HG02588 (cell line): Measurements from ENCODE around the gene TAS2R38.
"Not testable (repeated sequence)": the region's sequence is repeated elsewhere in the genome, so short reads cannot be mapped to it uniquely, and the experiment has no call there.

Source experiments
- ATAC-seq: cut with Tn5 transposase; IDR thresholded peaks from one replicate; pipeline ENCODE4 v1.9.1; 2021; ENCODE audit warnings: mild to moderate bottlenecking, moderate library complexity; ENCODE audit not compliant: unreplicated experiment

The TAS2R38 gene

DNA sequence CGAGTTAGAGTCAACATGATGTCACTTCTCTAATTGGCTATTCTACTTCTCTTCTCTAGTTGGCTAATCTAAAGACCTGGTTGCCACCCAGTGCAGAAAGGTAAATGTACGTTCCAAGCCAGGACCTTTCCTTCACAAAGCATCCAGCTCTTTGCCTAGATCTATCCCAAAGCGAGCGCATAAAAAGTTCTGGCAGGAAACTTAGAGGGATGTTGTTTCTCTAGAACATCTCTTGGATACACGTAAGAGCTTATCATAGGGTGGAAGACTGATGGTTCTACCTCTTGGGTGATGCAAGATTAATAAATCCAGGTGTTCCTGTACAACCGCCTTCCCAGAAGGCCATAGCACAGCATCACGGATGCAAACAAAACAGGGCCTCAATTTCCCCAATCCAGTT is at the start of gene TAS2R38:
Gene TAS2R38 (minus strand): TSS at position 101 of the 400 bp plus-strand sequence. CDS start 84 bp downstream, at position 17.
- ATAC-seq = no peak

DNA sequence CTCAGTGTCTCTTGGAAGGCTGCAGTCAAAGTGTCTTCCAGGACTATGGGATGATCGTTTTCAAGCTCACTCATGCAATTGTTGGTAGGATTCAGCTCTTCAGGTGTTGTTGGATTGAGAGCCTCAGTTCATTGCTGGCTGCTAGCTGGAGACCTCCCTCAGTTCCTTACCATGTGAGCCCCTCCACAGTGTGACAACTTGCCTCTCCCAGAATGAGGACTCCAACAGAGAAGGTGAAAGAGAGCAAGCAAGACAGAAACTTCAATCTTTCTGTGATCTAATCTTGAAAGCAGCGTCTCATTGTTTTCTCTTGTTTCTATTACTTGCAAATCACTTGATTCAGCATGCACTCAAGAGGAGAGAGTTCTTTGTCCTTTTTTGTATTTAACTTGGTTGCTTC is 44.6 kb upstream of the TAS2R38 start:
- ATAC-seq = no peak

DNA sequence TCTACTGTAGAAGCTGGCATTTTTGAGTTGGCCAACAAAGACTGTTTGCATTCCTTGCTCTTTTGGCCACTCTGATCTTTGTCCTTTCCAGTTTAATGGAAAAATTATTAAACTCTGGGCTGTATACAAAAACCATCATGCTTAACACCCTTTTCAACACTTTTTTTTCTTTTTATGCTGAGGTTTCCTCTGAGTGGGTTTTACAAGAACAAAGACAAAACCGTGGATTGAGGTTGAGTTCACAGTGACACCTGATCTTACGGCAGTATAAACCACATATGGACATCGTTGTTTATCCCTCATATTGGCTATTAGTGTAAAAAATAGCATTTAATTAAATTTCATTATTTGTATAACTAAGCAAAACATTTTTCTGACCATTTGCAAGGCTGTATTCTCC is 43.9 kb upstream of the TAS2R38 start:
- no peak for ATAC-seq

DNA sequence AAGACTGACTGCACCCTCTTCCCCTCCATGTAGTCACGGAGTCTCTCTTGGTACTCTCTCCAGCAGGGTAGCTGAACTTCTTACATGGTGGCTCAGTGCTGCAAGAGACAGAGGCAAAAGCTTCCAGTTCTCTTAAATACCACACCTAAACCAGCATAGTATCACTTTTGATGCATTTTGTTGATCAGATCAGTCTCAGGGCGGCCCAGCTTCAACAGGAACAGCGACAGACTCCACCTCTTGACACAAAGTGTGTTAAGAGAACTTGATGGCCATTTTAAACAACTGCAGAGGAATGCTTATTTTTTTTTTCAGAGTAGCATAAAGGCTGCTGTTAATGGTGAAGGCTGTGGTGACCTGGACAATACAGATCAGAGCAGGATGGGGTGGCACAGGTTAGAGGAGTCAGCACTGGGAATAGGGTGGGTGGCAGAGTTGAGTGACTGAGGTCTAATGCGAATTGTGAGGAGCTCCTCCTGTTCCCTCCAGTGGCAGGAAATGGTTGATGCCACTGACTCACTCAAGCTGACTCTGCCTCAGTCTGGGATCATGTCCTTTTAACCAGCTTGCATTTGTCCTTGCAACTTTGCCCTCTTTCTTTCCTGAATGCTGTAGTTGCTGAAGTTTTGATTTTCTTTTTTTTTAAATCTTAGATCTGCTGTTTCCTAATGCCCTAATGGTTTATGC is 39.4 kb upstream of the TAS2R38 start:
- ATAC-seq = no peak

DNA sequence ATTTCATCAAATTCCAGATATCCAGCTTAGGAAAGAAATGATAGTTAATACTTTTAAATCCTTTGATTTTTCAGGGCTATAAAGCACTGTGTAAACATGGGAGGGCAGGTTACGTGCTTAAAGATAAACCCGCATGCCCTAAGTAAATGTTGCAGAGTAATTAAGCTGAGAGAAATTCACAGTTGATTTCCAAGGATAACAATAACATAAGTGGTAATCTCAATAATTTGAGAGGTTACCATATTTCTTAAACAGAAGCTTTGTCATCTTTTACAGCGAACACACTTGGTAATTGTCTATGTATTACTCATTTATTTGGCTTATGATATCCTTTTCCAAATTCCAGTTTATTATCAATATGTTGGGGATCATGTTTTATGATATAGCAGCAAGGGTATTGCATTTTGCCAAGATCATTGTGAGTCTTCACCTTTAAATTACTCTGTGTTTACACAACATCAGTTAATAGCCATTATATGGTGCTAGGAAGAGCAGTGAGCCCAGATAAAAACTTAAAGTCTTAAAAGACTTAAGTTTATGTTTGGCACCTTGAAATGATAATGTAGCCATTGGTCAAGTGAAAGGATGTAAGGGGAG is 37.5 kb upstream of the TAS2R38 start:
- no peak for ATAC-seq

DNA sequence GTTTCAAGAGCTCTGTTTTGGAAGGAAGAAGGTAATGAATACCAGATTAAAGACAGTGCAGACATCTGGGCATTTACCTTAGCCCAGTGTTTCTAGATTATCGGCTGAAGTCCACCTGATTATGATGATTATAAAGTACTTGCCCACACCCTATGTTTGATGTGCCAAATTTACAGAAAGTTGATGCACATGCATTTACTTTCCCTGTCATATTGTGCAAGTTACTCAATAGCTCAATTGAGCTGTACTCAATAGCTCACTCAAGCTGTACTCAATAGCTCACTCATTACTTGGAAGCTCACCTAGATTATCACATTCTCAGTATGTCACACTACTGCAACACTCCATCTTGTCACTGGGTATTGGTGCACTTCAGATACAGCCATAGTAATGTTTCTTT is 35.6 kb upstream of the TAS2R38 start:
- no peak for ATAC-seq

DNA sequence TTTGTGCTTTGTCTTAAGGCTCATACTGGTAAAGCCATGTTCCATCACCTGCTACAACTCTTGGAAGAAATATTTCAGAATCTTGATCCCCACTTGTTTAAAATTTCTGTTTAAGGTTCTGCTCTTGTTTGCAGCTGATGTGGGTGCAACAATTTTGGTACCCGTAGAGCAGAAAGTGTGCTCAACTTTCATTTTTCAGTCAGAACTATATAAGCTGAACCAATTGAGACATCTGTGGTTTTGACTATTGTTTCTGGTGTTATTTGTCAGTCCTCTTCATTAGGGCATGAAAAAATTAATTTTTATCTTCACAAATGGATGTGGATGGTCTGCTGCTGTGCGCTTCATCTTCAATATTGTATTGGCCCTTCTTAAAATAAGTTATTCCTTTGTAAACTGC is 33.0 kb upstream of the TAS2R38 start:
- no peak for ATAC-seq

DNA sequence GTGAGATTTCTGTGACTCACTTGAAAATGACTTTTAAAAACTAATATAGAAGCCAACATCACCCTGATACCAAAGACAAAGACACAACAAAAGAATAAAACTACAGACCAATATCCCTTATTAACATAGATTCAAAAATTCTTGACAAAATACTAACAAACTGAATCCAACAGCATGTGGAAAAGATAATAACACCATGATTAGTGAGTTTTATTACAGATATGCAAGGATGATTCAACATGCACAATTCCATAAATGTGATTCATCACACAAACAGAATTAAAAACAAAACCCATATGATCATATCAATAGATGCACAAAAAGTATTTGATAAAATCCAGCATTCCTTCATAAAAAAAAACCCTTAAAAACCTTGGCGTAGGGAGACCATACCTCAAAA is 28.6 kb upstream of the TAS2R38 start:
- no peak for ATAC-seq

DNA sequence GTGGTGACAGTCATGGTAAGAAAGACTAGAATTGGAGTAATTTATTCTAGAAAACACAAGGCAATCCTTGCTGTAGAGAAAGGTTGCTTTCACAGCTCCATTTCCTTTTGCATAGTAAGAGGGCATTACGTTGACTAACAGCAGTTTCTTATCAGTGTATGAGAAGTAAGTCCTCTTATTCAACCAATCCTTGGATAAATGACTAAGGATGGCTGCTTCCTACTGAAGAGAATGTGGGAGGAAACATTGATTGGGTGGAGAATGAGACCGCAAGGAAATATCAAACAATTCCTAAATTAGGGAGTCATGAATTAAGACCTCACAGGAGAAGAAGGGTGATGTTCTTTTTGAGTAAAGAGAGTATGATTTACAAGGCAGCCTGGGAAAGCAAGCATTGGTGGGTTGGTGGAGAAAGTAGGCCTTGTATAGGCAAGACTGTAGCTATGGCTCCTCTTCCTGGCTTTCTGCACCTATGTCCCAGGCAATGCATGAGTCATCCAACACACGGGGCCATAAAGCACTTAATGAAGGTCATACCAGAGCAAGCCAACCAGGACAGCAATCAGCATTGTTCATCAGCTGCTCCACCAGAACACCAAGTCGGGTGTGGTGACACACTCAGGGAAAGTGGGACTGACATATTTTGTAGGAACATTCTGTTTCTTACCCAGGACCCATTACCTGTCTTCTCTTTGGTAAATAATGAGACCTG is 27.7 kb upstream of the TAS2R38 start:
- no peak for ATAC-seq

DNA sequence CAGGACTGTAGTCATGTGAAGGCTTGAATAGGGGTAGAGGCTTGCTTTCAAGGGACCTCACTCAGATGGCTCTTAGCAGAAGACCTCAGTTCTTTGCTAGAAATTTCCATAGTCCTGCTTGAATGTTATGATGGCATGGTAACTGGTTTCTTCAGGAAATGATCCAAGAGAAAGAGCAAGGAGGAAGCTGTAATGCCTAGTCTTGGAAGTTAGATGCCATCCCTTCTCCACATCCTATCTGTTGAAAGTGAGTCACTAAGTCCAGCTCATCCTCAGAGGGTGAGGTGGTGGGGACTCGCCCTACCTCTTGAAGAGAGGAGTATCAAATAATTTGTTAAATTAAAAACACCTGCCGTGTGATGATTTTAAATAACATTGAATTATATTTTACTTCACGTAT is 26.7 kb upstream of the TAS2R38 start:
- ATAC-seq = no peak

DNA sequence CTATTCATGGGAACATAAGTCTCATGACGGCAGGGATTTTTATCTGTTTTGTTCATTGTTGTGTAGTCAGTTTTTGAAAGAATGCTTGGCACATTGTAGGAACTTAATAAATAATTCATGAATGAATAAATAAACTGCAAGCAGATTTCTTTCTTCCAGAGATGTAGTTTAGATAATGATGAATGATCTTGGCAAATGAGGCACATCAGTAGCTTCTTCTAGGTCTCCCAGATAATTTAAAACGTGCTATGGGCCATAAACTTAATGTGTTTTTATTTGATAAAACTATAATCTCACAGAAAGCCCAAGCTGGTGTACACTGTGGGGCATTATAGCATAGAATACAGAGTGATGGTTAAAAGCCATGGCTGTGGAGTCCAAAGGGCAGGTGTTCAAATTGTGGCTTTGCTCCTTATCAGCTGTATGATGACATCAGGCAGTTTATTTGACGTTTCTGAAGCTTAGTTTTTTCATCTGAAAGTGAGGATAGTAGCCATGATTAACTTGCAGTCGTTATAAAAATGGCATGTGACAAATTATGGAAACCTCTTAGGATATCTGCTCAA is 25.6 kb upstream of the TAS2R38 start:
- ATAC-seq = no peak

DNA sequence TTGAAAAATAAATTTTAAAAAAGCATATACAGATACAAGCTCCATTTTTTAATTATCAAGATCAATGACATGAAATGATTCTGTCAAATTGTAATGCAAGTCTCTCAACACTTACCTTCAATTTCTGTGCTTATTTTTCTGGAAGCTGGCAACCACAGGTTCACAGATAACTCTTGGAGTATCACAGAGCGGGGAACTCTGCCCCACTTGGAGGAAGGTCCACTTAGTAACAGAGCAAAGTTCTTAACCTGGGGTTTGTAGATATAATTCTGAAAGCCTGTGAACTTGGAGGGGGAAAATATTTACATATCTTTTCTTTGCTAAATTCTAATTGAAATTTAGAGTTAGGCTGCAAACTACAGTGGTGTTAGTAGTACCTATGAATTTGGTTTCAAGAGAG is 19.8 kb upstream of the TAS2R38 start:
- ATAC-seq = no peak

DNA sequence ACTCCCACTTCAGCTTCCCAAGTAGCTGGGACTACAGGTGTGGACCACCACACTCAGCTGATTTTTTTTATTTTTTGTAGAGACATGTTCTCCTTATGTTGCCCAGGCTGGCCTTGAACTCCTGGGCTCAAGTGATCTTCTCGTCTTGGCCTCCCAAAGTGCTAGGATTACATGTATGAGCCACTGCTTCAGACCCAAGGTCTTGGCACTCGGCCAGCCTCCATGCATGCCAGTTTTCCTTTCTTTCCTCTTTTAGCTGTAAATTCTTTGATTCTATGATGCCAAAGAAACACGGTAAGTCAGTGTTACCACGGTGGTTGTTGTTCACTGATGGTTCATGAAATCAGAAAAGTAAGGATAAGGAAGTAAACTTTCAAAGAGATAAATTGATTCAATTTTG is 19.1 kb upstream of the TAS2R38 start:
- ATAC-seq = no peak

DNA sequence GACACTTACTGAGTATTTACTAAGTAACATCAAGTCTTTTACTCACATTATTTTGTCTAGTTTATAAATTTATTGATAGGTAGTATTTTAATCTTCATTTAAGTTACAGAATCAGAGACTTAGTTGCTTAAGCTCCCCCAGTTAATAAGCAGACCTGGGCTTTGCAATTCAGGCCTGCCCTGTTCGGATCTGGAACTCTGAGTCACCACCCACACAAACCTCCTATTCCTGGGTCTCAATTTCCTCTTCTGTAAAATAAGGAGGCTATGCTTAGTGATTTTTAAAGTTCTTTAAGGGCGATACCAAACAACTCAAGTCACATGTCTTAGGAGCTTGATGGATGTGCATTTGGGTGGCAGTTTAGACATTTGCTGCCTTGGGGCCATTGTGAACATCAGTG is 18.6 kb upstream of the TAS2R38 start:
- no peak for ATAC-seq

DNA sequence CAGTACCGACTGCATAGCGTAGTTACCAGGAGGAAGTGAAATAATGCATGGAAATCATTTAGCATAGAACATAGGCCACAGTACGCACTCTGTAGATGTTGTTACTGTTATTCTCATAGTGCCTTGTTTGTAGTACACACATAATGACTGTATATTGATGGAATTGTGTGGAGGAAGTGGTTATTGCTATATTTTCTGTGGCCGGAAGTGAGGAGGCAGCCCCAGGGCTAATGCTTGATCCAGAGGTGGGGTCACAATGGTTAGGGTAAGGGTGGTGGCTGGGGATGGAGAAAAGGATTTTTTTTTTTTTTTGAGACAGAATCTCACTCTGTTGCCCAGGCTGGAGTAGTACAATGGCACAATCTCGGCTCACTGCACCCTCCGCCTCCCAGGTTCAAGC is 17.6 kb upstream of the TAS2R38 start:
- no peak for ATAC-seq

DNA sequence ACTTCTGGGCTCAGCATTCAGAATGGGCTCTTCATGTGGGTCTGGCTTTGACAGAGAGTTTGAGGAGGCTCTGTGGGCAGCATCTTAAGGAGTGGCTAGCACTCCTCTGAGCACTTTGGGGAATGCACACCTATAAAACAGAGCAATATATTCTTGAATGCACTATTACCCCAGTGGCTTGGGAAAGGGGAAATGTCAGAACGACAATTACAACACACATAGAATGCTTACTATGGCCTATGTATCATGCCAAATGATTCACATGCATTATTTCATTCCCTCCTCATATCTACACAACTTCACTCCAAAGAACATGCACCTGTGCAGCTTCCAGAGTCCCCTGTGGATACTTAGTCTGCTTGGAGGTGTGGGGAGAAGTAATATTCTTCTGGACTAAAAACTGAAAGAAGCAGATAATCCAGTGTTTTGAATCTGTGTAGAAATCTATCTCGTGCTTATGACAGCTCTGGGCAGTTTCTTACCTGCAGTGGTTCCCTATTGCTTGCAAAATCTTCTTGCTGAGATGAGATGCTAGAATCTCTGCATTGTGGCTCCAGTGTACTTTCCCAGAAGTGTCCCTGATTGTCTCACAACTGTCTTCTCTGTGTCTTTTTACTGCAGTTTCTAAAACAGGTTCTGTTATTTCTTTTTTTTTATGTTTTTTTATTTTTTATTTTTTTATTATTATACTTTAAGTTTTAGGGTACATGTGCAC is 16.6 kb upstream of the TAS2R38 start:
- no peak for ATAC-seq

DNA sequence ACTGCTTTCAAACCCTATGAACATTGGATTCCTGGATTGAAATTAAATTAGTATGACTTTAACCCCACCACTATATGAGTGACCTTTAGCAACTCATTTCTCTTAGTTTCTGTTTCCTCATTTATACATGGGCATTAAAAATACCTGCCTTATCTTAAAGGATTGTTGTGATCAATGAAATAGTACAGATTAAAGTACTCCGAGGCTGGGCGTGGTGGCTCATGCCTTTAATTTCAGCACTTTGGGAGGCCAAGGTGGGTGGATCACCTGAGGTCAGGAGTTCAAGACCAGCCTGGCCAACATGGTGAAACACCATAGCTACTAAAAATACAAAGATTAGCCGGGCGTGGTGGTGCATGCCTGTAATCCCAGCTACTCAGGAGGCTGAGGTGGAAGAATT is 14.2 kb upstream of the TAS2R38 start:
- ATAC-seq = not testable (repeated sequence)

DNA sequence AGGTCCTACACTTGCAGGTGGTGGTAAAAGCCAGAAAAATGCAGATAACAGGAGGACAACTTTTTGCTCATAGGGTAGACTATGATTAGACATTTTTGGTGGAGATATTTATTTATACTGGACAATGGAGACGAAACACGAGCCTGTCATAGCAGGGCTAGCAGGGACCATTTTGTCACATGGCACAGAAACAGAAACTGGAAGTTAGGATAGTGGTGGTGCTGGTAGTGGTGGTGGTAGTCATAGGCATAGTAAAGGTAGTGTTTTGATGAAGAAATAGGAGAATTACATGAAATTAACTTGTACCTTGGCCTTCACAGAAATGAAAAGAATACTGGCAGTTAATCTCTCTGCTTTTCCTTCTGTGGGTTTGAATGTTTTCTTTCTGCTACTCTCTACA is 13.3 kb upstream of the TAS2R38 start:
- ATAC-seq = no peak

DNA sequence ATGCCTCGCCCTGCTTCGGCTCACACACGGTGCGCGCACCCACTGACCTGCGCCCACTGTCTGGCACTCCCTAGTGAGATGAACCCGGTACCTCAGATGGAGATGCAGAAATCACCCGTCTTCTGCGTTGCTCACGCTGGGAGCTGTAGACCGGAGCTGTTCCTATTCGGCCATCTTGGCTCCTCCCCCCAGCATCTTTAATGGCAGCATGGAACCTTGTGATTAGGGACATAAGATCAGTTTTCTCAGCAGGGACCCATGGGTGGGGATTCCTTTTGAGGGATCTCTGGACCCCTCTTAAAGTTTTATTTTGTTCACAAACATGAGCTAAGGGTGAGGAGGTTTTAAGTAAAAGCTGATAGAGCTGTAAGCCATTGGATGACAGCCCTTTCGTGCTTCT is 12.4 kb upstream of the TAS2R38 start:
- ATAC-seq = not testable (repeated sequence)

DNA sequence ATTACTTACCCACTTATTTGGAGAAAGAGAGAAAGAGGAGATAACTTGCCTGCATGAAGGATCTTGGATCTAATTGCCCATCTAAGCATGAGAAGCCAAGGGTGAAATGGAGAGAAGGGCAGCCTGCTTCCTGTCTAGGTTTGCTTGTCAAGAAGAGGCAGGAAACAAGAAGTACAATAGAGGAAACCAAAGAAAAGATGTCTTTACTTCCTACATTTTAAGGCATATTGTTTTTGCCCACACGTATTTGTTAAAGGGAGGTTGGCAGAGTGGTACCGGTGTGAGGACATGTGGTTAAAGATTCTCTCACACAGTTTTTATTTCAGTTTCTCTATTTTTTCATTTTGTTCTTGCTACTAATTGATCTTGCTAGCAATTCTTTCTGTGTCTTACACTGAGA is 6.0 kb upstream of the TAS2R38 start:
- no peak for ATAC-seq

DNA sequence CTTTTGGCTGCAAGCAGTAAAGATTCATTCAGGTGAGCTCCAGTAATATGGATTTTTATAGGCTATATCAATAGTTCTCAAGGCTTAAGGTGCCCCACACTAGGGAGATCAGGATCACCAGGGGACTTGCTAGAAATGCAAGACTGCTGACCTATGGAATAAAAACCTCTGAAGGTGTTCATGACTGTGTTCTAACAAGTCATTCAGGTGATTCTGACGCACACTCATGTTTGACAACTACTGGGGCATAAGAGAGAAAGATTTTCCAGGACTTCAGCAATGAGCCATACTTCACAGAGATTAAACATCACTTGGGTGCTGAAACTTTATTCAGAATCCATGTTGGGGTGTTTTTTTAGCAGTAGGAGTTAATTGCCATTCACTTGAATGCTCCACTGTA is 4.8 kb upstream of the TAS2R38 start:
- ATAC-seq = no peak
